Measurements from ENCODE around the gene YKT6.

Gene YKT6

GRCh38 chr7:44212018-44212417 is 11.2 kb downstream of the YKT6 start:
- H3K4me3 ChIP-seq (ENCODE audit: low read depth, low read length): no peak overlapping the region
- DNase-seq (ENCODE audit: low read depth, low spot score): no peak
- in situ Hi-C loops (cut with HindIII; ENCODE audit: low sequenced_read_pairs): no loop called here
- TF ChIP-seq CTCF (IDR thresholded peaks at IDR 0.05; ENCODE audit: low read depth, low read length): no peak

GRCh38 chr7:44212581-44213184 is 11.9 kb downstream of the YKT6 start:
- DNase-seq (ENCODE audit: low read depth, low spot score): no peak
- no peak for TF ChIP-seq CTCF (IDR thresholded peaks at IDR 0.05; ENCODE audit: low read depth, low read length)
- in situ Hi-C loops (cut with HindIII; ENCODE audit: low sequenced_read_pairs): no loop called here
- no peak overlapping the region for H3K4me3 ChIP-seq (ENCODE audit: low read depth, low read length)

GRCh38 chr7:44213206-44213876 is 12.6 kb downstream of the YKT6 start:
- in situ Hi-C loops (cut with HindIII; ENCODE audit: low sequenced_read_pairs): no loop called here
- no peak overlapping the region for H3K4me3 ChIP-seq (ENCODE audit: low read depth, low read length)
- no peak for DNase-seq (ENCODE audit: low read depth, low spot score)
- TF ChIP-seq CTCF (IDR thresholded peaks at IDR 0.05; ENCODE audit: low read depth, low read length): no peak

GRCh38 chr7:44213877-44214388 is 13.2 kb downstream of the YKT6 start:
- in situ Hi-C loops (cut with HindIII; ENCODE audit: low sequenced_read_pairs): no loop called here
- no peak for TF ChIP-seq CTCF (IDR thresholded peaks at IDR 0.05; ENCODE audit: low read depth, low read length)
- DNase-seq (ENCODE audit: low read depth, low spot score): no peak
- no peak overlapping the region for H3K4me3 ChIP-seq (ENCODE audit: low read depth, low read length)

- in situ Hi-C loops (cut with HindIII; ENCODE audit: low sequenced_read_pairs): no loop called here
These were observed 14.8 kb downstream of the YKT6 start for GRCh38 chr7:44215531-44215930.

GRCh38 chr7:44216019-44216418 is 15.2 kb downstream of the YKT6 start:
- TF ChIP-seq CTCF (IDR thresholded peaks at IDR 0.05; ENCODE audit: low read depth, low read length): no peak
- DNase-seq (ENCODE audit: low read depth, low spot score): no peak
- in situ Hi-C loops (cut with HindIII; ENCODE audit: low sequenced_read_pairs): no loop called here
- H3K4me3 ChIP-seq (ENCODE audit: low read depth, low read length): no peak overlapping the region

More at GRCh38 chr7:44215531-44215930, 14.8 kb downstream of the YKT6 start:
- TF ChIP-seq CTCF (IDR thresholded peaks at IDR 0.05; ENCODE audit: low read depth, low read length): no peak
- no peak overlapping the region for H3K4me3 ChIP-seq (ENCODE audit: low read depth, low read length)
- no peak for DNase-seq (ENCODE audit: low read depth, low spot score)
